SKM-1 treated with dmso at 0.1 percent for 144 hours (cell line): ENCODE data around the gene RXRB.
A peak's percentile ranks its signal among the peaks of the same experiment; 100 is the strongest.

Source experiments
- DNase-seq: peaks from one replicate; lab custom pipeline; 2025; ENCODE audit not compliant: unreplicated experiment; lab: John Stamatoyannopoulos, UW

Gene RXRB

DNA sequence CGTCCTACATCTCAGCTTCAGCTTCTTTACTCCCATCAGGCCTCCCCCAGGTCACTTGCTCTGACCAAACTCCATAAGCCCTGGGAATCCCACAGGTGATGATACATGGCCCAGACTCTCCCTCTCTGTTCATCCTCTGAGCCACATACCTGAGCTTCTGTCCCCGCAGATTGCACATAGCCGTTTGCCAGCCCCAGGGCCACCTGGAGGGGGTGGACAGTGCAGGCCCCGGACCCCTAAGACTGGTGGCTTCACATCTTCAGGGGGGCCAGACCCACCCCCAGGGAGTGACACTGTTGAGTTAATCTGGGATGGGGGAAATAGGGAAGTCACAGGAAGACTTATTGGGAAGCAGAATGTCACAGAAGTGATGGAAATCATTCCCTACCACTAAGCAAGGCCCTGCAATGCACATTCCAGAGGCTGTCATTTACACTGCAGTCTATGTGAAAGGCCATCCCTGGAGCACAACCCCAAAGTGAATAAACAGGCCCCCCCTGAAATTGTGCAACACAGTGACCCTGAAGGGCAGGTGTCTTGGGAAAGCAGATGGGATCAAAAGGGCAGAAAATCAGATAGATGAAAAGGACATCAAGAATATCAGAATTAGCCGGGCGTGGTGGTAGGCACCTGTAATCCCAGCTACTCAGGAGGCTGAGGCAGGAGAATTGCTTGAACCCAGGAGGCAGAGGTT, 2.2 kb downstream of the RXRB start:
- no peak for DNase-seq

DNA sequence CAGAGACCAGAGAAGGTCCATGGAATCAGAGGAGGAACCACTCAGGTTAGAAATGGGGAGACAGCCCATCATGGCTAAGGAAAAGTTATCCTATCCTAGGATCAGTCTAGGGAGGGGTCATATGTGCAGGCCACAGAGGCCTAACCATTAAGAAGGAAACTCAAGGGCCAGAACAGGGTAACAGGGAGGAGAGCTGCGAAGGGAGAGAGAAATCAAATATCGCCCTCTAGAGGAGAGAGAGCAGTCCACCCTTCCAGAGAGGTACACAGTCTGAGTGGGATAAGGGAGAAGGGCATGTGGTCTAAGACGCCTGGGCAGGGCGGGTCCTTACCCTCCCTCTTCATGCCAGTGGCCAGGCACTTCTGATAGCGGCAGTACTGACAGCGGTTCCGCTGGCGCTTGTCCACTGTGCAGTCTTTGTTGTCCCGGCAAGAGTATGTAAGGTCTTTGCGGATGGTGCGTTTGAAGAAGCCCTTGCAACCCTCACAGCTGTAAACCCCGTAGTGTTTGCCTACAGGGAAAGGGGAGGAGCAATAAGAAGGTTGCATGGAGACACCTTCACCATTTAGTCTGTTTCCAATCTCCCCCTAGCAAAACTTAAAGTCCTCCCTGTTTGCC, 2.9 kb downstream of the RXRB start:
- peak; percentile 72 for DNase-seq

- no peak for DNase-seq
Observed at GRCh38 chr6:33195304-33196165, 4.9 kb downstream of the RXRB start.

GRCh38 chr6:33194431-33194979, 6.0 kb downstream of the RXRB start:
- DNase-seq: no peak

- no peak for DNase-seq
Observed at GRCh38 chr6:33193619-33194018, 6.8 kb downstream of the RXRB start.

DNA sequence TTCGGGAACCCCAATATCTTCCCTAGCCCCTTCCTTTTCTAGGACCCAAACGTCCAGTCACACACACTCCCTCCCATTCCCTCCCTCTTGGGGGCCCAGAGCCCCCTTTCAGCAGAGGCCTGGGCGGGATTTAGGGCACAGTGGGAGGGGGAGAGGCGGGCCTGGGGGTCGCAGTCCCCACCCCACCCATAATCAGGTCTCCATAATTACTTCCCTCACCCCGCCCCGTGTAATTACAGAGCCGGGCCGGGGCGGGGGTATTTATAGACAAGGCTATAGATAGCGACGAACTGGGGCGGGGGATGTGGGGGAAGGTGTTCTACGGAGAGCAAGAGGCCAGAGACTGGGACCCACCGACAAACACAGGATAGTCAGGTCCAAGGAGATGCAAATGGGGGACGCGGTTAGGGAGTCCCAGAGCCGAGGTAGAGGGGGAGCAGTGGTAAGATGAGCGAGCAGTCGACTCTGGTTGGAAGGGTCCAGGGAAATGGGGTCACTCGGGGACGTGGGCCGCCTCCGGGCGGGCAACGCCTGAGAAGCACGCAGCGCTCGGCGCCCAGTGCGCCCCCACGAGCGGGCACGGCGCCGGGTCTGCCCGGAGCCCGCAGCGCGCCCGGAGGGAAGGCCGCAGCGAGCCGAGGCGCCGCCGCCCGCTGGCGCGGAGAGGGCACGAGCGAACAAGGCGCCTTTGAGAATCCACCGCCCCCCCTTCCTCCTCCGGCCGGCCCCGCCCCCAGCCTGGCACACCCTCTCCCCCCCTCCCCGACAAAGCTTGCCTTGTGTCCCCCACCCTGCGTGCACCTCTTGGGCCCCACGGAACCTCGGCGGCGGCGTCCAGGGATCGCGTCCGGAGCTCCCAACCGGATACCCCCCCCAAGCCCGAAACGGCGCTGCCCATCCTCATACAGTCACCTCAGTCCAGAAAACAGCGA, 7.5 kb downstream of the RXRB start:
- no peak for DNase-seq

DNA sequence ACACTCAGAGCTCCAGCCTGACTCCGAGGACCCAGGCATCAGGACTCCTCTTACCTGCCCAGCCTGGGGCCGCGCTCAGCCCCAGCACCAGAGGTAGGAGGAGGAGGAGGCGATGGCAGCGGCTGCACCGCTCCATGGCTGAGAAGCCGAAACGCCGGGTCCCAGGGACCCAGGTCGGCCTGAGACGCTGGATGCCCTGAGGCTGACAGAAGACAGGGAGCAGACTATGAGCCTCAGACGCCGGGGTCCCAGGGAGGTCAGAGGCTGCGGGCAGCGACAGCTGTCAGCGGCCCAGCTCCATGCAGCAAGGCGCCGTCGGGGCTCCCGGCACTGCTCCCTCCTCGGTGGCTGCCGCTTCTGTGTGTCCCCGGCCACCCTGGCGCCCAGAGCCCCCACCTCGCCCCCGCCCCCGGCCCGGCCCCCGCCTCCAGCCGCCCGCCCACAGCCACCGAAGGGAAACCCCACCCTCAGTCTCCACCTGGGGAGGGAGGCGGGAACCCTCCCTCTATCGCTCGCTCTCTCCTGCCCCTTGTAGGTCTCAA, 8.3 kb downstream of the RXRB start, which contains the start of gene COL11A2:
COL11A2 (minus strand) TSS at position 363 of the 542 bp plus-strand sequence; CDS start at position 136, 227 bp downstream.
- DNase-seq: no peak

DNA sequence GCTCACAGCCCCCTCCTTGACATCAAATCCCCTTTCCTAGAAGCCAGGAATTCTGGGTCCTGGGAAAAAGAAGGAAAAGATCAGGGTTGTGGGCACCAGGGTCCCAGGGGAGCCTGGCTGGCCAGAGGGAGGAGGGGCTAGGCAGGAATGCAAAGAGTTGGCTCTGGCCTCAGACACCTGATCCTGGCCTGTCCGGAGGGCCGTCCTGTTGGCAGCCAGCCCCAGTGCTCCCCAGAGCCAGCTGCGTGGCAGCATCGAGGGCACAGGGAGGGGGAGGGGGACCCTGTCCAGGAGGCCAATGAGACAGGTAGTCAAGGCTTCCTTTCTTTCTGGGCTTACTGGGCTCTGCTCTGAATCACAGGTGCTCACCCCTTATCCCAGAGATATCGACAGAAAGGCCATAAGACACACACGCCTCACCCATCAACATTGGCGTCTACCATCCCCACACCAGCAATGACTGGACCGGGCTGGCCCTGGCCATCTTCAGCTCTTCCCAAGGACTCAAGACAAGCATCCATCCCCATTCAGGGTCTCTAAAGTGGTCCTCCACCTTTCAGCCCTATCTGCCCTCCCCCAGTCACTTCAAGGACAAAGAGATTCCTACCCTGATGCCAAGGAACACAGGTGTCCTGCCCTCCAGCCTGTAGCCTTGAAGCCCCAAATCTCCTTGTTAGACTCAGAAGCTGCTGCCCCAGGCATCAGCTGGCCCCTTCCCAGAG, 8.9 kb downstream of the RXRB start:
- no peak for DNase-seq

DNA sequence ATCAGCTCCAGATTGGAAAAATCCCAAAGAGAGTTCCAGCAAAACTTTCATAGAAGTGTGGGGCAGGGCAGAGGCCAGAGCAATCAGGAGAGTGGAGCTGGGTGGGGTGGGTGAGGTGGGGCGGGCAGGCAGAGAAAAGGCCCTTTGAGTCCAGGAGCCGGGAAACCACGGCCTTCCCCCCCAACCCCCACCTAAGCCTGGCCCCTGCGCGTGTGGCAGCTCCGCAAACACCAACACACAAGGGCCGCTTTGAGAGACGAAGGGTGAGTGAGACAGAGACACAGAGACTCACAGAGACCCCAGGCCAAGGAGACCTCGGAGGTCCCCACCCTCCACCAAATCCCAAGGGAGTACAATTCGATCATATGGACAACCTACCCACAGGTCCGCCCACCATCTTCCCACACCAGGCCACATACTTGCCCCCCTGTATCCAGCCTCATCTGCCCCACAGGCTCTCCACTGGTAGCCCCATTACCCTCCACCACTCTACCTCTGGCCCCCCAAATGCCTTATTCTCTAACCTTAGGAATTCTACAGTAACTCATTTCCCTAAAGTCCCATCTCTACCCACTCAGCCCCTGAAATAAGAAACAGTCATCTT, 9.9 kb downstream of the RXRB start:
- no peak for DNase-seq

GRCh38 chr6:33189625-33190448, 10.6 kb downstream of the RXRB start:
- DNase-seq: no peak

- no peak for DNase-seq
Observed at GRCh38 chr6:33189164-33189563, 11.3 kb downstream of the RXRB start.

DNA sequence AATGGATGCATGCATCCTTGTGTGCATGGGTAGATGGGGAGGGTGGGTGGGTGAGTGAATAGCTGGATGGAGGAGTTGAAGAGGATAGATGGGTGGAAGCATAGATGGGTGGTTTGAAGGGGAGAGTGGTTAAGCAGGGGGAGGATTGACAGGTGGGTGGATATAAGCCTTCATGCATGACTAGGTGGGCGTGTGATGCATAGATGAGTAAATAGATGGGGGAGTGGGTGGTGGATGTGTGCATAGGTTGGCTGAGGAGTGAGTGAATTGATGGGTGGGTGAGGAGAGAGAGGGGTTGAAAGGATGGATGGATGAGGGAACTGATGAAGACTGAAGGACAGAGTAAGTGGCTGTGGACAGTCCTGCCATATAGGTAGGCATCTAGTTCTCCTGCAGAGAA, 12.7 kb downstream of the RXRB start:
- DNase-seq: no peak

DNA sequence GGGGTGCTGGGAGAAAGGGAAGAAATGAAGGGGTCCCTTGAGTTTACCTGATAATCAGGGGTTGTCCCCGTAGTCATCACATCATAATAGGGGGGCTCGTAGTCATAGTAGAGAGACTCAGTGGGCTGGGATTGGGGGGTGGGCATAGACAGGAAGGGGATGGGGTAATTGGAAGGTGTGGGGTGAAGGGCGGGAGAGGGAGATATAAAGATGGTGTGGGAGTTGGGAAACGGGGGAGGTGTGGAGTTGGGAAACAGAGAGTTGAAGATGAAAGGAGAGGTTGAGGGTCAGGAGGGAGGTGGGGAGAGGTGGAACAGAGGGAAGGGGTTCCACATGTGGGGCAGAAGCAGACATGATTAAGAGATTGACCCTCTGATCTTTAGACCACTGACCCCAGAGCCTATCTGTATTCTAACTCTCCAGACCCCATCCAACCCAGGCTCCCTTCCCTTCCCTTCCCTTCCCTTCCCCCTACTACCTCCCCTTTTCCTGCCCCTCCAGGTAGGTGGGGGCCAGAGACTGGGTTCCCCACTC, 14.7 kb downstream of the RXRB start:
- DNase-seq: no peak

DNA sequence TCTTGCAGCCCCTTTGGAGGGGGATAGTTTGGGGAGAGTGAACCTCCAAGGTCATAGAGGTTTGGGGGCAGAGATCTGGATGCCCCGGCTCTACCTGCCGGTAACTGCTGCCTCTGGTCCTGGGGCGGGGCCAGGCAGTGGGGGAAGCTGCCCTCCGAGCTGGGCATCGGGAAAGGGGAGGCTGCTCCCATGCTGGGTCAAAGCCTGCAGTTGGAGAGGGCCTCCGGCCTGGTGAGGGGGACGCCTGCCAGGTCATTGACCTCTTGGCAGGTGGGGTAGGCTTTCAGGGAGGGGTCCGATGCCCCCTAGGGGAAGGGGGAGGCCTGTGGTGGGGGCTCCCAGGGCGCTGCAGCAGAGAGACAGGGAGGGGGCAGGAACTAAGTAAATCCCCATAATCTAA, 15.3 kb downstream of the RXRB start:
- no peak for DNase-seq

GRCh38 chr6:33183071-33183683, 17.3 kb downstream of the RXRB start:
- peak; percentile 11 for DNase-seq

DNA sequence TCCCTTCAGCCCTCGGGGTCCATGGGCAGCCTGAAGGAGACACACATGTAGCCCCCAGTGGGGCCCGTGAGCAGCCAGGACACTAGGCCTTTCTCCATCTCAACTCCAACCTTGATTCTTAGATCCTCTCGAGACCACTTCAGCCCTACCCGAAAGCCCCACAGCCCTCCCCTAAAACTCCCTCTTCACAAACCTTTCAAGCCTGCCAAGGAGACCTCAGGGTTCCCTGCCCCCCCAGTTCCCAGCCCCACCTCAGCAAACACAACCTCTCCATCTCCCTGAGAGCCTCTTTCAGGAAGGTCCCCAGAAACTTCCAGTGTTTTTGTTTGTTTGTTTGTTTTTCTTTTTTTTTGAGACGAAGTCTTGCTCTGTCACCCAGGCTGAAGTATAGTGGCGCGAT, 19.3 kb downstream of the RXRB start:
- DNase-seq: no peak

DNA sequence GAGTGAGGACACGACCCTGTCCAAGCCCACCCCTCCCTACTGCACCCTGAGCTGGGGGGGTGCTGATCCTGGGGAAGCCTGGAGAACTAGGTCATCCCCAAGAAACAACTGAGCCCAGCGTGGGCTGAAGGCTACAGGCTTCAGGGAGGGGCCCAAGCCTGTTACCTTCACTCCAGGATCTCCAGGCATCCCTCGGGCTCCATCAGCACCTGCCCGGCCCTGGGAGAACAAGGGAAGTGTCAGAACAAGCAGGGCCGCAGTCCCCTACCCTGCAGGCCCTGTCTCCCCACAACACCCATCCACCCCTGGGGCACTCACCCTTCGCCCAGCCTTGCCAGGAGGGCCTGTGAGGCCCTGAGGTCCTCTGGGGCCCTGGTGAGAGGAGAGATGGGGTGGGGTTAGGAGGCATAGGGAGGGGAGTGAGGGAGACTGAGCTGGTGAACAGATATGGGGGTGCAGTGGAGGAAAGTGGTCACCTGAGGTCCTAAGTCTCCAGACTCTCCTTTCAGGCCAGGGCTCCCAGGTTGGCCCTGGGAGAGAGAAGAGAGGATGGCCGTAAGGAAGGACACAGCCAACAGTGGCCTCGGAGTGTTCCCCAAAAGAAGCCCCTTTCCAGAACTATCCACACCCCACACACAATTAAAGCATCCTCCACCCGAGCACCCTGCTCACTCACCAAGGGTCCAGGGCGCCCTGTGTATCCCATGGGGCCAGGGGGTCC, 21.6 kb downstream of the RXRB start:
- no peak for DNase-seq
